HG02973 (cell line): Measurements from ENCODE around the gene PSMG3.
"Not testable (repeated sequence)": the region's sequence is repeated elsewhere in the genome, so short reads cannot be mapped to it uniquely, and the experiment has no call there.

Experiments
- ATAC-seq: cut with Tn5 transposase; IDR thresholded peaks from one replicate; pipeline ENCODE4 v1.9.1; 2021; ENCODE audit warnings: moderate library complexity; ENCODE audit not compliant: unreplicated experiment

PSMG3 gene

GRCh38 chr7:1597066-1597760, 27.4 kb upstream of the PSMG3 start:
- no peak for ATAC-seq

- no peak for ATAC-seq
Observed at GRCh38 chr7:1596181-1597043, 26.6 kb upstream of the PSMG3 start.

- ATAC-seq = no peak
Observed at GRCh38 chr7:1595636-1596035, 25.8 kb upstream of the PSMG3 start.

- no peak for ATAC-seq
Observed at GRCh38 chr7:1595027-1595426, 25.2 kb upstream of the PSMG3 start.

GRCh38 chr7:1593904-1594421, 24.1 kb upstream of the PSMG3 start:
- ATAC-seq = no peak

GRCh38 chr7:1593091-1593866, 23.4 kb upstream of the PSMG3 start:
- ATAC-seq = no peak

GRCh38 chr7:1592299-1592871, 22.6 kb upstream of the PSMG3 start:
- no peak for ATAC-seq

GRCh38 chr7:1591876-1592275, 22.0 kb upstream of the PSMG3 start:
- ATAC-seq = no peak

- no peak for ATAC-seq
Observed at GRCh38 chr7:1591396-1591795, 21.6 kb upstream of the PSMG3 start.

- ATAC-seq = no peak
Observed at GRCh38 chr7:1590887-1591286, 21.1 kb upstream of the PSMG3 start.

GRCh38 chr7:1590476-1590875, 20.6 kb upstream of the PSMG3 start:
- no peak for ATAC-seq

GRCh38 chr7:1588978-1589377, 19.1 kb upstream of the PSMG3 start:
- ATAC-seq = no peak

- ATAC-seq = no peak
Observed at GRCh38 chr7:1587738-1588137, 17.9 kb upstream of the PSMG3 start.

GRCh38 chr7:1586827-1587705, 17.2 kb upstream of the PSMG3 start:
- no peak for ATAC-seq

GRCh38 chr7:1586126-1586826, 16.4 kb upstream of the PSMG3 start:
- no peak for ATAC-seq

GRCh38 chr7:1585142-1585981, 15.5 kb upstream of the PSMG3 start:
- ATAC-seq = no peak

- no peak for ATAC-seq
Observed at GRCh38 chr7:1584700-1585099, 14.9 kb upstream of the PSMG3 start.

GRCh38 chr7:1583241-1583930, 13.6 kb upstream of the PSMG3 start:
- not testable (repeated sequence) for ATAC-seq
